GM18870 (cell line): Measurements from ENCODE around the gene FOXC1.

Experiments used
- ATAC-seq: cut with Tn5 transposase; IDR thresholded peaks from one replicate; pipeline ENCODE4 v1.9.1; 2021; ENCODE audit warnings: moderate library complexity; ENCODE audit not compliant: unreplicated experiment

FOXC1 gene

DNA sequence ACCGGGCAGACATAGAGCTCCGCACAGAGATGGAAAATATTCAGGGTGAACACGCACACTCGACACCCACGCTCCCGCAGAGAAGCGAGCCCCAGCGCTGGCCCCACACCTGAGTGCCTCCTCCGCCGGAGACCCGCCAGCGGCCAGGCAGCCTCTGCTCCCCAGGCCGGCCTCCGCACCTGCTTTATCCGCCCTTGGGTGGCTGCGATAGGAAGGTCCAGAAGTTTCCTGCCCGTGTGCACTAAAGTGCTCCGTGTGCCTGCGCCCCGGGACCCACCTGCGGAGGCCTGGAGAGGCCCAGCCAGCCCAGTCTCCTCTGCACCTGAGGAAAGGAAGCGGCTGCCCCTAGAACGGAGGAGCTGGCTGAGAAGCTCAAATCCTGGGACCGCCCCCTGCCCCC, 10.8 kb upstream of the FOXC1 start:
- ATAC-seq: no peak

DNA sequence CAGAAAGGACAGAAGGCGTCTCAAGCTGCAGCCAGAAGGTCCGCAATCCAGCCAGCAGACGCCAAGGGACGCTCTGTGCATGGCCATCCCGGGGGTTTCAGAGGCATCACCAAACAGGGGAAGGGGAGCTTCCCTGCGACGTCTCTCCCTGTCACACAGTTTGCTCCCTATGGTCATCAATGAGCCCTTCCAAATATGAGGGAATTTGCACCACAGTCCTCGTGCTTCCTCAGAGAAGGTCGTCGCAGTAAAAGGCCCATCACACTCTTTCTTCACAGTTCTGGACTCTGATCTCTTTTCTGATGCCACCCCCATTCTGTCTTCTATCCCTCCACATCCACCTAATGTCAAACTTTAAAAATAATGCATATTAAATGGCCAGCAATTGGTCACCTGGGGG, 10.2 kb upstream of the FOXC1 start:
- no peak for ATAC-seq

DNA sequence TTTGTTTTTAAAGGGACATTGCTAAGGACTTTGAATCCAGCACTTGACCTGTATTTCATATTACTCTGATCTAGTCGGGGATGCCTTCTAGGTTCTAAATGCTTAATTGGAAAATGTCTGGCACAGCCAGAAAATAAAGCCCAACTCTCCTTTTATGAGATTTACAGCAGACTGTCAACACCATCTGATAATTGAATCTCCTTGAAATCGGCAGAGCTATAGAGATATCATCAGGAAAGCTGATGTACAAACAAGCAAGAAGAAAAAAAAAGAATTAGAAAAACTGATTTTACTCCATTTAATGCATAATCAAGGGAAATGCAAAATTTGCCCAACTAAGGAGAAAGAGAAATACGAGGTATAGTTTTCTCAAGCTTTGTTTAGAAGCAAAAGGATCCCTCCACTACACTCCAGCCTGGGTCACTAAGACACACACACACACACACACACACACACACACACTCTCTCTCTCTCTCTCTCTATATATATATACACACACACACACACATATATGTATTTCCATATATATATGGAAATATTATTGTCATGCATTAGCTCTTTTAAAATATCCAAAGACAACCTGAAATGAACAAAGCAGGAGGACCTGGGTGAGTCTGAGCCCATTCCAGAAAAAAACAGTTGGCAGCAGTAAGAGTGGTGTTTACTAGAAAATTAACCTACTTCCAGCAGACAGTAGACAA, 9.5 kb upstream of the FOXC1 start:
- no peak for ATAC-seq

DNA sequence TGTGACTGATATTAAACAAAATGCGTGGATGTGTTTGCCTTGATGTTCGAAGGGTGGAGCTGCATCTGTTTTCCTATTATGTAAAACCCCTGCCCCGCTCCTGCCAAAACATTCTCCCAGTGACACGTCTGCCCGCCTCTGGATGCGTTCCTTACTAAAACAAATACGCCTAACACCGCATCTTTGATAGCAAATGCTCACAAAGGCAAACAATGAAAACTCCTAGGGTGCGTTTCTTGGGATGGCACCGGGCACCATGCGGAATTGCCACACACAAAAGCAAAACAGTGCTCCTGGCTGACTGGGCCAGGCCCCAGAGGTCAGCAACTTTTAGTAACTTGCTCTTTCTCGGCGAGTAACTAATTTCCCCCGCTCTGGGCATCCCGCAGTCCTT, 9.0 kb upstream of the FOXC1 start:
- ATAC-seq: no peak

DNA sequence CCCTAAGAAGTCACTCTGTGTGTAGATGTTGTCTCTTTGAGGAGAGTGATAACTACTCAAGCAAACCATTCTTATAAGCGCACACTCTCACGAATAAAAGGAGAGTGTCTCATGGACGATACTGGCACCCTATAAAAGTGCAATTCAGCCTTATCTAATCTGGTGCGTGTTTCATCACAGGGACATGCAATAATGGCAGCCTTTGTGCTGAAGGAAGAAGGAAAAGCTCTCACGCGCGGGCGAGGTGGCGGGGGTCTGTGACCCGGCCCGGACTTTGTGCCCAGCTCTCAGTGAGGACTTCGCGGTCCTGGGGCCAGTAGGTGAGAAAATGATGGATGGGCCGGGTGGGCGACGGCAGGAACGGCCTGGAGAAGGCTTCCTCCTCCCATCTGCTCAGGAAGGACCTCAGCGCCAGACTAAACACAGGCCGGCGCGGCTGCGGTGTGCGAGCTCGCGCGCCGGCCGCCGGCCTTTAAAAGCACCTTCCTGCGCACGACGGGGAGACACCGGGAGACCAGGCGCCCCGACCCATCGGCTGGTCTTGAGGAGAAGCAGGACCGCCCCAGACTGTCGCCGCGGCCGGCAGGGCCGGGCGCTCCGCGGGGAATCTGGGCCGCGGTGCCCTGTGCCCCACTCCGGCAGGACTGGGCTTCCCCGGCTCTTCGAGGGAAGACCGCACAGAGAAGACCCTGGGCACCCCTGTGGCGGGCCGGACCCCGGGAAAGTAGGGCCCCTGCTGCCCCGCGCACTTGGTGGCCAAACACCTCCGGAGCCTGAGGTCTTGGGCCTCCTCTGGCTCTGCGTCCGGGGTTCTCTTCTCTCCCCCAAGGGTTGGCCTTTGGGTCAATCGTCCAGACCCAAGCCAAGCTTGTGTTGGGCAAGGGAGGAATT, 8.3 kb upstream of the FOXC1 start:
- ATAC-seq: no peak

DNA sequence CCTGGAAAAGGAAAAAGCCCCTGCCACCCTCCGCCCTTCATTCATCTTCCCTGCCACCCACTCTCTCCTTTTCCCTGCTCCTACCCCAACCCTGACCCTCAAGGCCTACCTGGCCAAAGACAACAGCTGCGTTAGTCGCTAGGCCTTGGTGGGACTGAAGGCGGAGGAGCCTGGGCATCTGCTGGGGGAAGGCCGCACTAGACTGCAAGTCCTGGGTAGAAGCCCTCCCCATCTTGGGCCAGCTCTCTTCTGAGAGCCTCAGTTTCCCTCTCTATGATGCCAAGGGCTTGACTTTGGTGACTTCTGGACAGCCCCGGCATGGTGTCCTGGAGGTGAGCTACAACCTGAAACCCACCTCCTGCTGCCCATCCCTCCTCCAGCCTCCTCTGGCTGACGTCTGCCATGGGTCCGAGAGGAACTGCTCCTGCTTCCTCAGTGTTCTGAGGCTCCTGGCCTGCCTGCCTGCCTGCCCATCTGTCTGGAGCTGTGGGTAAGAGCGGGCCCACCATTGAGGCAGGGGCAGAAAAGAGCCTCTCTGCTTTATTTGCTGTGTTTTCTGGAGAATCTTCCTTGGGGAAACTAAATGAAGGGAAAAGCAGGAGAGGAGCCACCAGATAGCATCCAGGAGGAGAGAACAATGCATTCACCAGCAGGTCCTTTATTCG, 7.5 kb upstream of the FOXC1 start:
- ATAC-seq: no peak

DNA sequence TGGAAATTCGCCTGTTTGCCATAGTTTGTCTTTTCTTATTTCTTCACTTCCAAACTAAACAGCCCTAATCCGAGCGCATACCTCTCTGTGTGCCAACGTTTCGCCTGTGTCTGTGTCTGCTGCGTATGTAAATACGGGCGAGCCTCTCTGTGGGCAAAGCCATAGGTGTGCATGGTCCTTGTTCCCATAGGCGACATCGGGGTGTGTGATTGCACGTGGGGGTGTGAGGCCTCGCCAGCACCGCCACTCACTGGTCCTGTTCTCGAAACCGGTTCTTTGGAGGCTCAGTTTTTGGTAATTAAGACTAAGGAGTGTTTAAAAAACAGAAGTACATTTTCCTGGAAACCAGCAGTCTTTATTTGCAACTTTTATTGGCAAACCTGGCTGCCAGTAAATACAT, 6.0 kb upstream of the FOXC1 start:
- ATAC-seq: no peak

DNA sequence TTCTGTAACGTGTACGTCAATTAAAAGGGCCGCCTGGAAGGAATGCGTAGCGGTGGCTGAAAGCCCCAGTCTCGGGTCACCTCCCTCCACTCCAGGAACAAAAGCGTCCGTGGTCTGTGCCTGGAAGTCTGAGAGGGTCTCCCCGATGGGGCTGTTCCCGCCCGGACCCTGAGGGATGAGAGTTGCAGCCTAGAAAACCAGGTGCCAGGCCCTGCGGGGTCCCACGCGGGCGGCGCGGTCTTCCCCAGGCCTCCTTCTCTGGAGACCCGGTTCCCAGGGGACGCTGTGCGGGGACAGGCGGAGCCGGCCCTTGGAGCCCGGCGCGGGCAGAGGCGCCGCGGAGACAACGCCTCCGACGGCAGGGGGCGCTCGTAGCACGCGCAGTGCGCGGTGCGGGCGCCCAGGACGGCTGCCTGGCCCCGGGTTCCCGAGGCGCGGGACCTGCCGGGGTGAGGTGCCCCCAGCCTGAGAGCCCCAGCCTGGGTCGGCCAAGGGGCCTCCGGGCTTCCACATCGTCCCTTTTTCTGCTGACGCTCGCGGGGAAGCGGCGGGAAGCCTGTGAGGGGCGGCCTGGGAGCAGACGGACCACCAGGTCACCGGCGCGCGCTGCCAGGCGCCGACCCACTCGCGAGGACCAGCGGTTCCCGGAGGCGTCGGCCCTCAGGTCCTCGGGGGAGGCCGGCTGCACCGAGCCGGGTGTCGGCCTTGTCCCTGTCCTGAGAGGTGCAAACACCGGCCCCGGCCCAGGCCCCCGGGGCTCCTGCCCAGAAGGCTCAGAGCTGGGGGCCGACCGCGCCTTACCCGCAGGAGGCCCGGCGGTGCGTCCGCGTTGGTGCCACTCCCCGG, 5.3 kb upstream of the FOXC1 start:
- ATAC-seq: no peak

DNA sequence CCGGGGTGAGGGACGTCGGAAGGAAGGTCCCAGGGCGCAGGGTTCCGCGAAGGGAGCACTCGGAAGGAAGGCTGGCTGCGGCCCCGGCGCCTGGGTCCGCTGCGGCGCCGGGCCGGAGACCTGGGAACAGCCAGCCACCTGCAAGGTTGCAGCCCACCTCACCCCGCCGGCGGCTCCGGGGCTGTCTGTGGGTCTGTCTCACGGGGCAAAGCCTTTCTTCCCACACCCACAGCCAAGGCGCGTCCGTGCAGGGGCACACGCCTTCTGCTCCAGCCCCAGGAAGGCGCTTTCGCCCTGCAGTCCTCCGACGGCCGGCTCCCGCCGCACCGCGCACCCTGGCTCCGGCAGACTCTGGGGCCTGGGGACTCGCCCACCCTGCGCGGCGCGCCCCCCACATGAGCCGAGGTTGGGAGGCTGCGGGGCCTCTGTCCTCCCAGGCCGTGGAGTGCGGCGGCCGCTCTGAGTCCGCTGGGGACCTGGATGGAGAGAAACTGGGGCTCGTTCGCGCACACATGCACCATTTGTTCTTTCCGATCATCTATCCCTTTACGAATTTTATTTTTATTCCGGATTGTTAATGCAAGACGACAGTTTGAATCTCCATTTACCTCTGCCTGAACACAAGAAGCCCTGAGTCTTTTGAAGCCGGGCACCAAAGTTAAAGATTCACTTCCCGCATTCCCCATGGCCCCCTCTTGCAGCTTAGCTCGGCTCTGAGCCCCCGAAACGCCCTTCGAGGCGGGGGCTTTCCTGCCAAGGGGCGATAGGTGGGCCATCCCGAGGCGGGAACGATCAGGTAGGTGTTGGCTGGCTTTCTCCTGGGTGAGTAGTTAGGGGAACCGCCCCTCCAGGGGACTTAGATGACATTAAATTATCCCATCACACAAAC, 4.5 kb upstream of the FOXC1 start:
- ATAC-seq: no peak

DNA sequence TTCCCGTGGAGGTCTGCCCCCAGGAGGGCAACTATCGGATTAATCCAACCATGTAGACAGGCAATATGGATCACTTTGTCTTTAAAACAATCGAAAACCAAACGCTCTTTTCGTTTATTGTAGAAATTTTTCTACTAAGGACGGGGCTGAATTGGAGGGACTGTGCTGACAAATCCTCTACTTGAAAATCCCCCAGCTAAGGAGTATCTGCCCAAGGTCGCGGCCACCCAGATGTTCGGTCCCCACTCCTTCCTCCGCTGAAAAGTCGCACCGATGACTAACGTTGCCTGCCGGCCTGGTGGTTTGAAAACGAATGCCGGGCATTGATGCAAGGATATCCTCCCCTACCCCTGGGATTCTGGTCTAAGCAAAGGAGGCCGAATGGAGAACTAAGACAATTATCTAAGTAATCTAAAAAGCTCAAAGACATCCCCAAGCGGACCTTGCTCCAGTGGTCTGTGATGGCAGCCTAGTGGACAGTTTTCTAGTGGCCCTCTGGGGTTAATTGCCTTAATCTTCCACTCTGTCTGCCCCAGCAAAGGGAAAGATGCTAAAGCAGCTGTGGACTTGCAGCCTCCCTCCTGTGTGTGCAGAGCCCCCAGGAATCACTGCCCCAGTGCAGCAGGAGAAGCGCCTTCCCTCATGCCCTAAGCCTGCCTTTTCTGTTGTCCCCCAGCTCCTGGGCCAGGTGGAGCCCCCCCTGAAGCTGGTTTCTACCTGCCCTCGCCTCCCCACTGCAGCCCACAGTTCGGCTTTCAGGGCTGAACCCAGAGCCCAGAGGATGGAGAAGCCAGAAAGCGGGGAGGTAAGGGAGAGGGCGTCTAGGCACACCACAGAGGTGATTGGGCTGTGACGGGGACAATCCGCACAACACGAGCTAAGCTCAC, 3.6 kb upstream of the FOXC1 start:
- no peak for ATAC-seq

DNA sequence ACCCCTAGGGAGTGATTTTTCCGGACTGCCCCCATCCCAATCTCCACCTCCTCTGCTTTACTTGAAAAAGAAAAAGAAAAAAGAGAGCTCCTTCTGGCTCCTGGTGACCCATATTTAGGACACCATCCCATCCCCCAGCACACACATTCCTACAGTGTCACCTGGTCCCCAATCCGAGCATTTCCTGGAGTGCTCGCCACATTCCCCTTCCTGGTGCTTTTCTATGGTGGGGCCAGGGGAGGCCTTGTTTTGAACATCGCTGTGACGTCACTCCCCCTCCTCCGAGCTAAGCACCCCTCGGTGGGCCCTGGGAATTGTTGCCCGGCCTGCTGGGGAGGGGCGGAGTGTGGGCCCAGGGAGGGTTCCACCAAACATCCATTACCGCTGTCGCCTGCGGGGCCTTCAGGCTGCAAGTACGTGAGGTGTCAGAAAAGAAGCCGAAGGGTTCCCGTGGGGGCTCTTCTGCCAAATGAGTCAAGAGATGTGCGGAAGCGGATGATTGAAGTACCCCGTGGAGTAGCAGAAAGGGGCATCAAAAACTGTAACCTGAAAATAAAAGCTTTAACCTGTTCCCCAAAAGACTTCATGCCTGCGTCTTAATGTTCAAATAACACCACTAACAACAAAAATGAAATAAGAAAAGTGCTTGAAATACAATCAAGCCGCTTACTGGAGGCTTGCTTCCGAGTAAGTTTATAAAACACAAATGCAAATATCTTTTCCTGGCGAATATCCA, 2.8 kb upstream of the FOXC1 start:
- ATAC-seq: no peak

DNA sequence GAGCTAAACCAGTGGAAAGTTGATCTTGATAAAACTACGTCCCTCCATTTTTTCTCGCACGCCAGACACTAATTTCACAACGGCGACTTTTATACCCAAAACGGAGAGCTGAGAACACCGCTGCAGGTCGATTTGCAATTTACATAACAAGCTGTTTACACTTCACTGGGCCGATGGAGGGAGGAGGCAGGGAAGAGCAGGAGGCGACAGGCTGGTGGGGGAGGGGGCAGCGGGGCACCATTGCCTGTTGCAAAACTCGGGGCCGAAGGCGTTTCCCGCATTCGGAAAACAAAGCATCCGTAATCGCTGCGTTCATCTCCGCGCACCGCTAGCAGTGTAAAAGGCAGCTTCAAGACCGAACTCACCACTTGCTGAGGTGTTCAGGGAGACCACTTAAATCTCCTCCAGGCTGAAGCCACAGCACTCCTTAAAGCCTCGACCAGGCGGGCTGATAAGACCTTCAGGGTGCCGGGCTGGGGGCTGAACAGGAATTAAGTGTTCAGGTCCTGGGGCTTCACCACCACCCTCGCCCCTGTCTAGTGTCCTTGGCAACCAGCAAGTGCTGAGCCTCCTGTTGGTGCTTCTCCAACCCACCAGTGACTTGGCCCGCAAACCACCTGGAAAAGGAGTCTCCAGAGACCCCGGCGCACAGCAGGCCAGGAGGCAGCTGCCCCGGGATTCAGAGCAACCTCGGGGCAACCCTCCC, 2.0 kb upstream of the FOXC1 start:
- no peak for ATAC-seq

DNA sequence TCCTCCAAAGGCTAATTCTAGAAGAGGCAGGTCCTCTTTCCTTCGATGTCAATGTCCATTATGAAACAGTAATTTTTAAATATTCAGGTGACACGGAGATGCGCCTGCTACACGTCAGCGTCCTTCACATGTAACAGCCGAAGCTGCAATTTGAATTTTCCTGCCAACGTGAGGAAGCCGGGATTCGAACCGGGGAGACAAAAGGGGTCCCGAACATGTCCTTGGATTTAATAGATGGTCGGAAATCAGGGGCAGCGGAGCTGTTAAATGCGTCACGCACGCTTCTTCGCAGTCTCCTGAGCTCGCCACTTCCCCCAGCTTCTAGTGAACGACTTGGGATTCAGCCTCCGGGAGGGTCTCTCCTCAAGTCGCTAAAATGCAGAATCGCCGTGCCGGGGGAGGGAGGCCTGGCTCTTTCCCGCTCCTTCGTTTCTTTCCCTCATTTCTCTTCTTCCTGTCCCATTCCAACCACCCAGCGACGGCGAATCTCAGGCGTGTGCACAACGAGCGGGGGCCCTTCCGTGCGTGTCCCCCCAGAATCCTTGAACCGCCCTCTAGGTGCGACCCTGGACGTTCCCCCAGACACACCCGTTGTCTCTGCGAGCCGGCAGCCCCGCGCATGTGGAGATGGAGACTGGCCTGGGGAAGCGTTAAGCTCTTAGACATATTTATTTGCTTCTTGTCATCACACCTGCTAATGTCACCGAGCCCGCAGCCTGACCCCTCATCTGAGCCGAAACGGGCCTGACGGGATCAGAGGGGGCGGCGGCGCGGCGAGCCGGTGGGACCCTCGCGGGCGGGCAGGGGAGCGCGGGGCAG, 1.3 kb upstream of the FOXC1 start:
- ATAC-seq: no peak

DNA sequence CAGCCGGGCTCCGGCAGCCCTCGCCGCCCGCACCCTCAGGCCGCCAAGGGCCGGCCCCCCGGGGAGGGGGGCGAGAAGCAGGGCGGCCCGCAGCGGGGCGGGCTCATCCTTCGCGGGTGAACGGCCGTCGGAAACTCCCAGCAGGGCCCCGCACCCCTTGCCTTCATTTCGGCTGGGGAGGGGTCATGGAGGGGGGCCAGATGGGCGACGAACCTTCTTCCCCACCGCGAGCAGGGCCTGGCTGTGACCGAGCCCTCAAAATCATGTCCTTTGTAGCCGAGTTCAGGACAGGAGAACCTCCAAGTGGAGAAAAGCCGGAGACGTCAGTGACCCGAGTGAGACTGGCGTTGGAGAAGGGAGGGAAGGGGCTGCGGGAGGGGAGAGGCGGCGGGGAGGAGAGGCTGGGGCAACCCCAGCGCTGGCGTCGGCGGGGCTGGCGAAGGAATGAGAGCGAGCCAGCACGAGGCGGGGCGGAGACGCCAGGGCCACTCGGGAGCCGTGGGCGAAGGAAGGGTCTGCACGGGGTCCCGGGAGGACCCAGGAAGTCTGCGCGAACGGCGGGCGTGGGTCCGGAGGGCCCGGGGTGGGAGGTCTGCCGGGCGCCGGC, 571 bp upstream of the FOXC1 start:
- ATAC-seq: no peak

DNA sequence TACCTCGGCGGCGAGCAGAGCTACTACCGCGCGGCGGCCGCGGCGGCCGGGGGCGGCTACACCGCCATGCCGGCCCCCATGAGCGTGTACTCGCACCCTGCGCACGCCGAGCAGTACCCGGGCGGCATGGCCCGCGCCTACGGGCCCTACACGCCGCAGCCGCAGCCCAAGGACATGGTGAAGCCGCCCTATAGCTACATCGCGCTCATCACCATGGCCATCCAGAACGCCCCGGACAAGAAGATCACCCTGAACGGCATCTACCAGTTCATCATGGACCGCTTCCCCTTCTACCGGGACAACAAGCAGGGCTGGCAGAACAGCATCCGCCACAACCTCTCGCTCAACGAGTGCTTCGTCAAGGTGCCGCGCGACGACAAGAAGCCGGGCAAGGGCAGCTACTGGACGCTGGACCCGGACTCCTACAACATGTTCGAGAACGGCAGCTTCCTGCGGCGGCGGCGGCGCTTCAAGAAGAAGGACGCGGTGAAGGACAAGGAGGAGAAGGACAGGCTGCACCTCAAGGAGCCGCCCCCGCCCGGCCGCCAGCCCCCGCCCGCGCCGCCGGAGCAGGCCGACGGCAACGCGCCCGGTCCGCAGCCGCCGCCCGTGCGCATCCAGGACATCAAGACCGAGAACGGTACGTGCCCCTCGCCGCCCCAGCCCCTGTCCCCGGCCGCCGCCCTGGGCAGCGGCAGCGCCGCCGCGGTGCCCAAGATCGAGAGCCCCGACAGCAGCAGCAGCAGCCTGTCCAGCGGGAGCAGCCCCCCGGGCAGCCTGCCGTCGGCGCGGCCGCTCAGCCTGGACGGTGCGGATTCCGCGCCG, 994 bp downstream of the FOXC1 start:
- ATAC-seq: no peak

DNA sequence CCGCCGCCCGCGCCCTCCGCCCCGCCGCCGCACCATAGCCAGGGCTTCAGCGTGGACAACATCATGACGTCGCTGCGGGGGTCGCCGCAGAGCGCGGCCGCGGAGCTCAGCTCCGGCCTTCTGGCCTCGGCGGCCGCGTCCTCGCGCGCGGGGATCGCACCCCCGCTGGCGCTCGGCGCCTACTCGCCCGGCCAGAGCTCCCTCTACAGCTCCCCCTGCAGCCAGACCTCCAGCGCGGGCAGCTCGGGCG, 1.5 kb downstream of the FOXC1 start:
- ATAC-seq: no peak
